Measurements from ENCODE around the gene STAP2. TPM values are rescaled to one million over a fixed set of nuclear protein-coding genes. Genes with fewer than 3 reads are reported as not detected.
A peak's percentile ranks its signal among the peaks of the same experiment; 100 is the strongest.

The STAP2 gene
- total RNA-seq, 1 experiment from 2014 or later, result 20.3 TPM

DNA sequence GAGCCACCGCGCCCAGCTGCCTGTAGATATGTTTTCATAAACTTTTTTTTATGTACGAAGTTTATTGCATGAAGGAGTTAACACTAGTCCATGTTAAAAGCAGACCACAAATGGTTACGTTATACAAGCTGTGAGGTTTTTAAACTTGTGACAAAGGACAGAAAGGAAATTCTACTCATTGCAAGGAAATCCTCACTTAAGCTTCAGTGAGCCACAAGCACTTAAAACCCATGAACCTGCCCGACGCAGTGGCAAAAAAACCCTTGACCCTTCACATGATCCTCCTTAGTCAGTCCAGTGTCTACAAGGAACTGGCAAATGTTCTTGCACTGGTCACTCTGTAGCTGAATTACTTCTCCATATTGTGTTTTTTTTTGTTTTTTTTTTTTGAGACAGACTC is 8.9 kb upstream of the STAP2 start:
- H3K27ac Mint-ChIP-seq (ENCODE audit: low read depth, unreplicated experiment), result no peak overlapping the region
- peaks cover 38% of the 10 kb centered on the region for H3K36me3 Mint-ChIP-seq (ENCODE audit: insufficient read depth, unreplicated experiment)
- ChIA-PET CTCF (no interaction called here), POLR2A (interaction anchor here (0.6 to 0.8 kb wide), 2 partner anchors 61 to 101 kb away, joined by 3 to 5 read pairs; partner anchors contain the start of gene YJU2)
- BruUV-seq (replicated peaks), result no TSS peak
- TF ChIP-seq, protein P1, sequence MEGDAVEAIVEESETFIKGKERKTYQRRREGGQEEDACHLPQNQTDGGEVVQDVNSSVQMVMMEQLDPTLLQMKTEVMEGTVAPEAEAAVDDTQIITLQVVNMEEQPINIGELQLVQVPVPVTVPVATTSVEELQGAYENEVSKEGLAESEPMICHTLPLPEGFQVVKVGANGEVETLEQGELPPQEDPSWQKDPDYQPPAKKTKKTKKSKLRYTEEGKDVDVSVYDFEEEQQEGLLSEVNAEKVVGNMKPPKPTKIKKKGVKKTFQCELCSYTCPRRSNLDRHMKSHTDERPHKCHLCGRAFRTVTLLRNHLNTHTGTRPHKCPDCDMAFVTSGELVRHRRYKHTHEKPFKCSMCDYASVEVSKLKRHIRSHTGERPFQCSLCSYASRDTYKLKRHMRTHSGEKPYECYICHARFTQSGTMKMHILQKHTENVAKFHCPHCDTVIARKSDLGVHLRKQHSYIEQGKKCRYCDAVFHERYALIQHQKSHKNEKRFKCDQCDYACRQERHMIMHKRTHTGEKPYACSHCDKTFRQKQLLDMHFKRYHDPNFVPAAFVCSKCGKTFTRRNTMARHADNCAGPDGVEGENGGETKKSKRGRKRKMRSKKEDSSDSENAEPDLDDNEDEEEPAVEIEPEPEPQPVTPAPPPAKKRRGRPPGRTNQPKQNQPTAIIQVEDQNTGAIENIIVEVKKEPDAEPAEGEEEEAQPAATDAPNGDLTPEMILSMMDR (IDR thresholded peaks at IDR 0.05; ENCODE audit: unreplicated experiment), result no peak
- no peaks in the 10 kb centered on the region for H3K9me3 Mint-ChIP-seq (ENCODE audit: unreplicated experiment)
- intact Hi-C loops (cut with micrococcal nuclease), result no loop called here
- no peak for DNase-seq (ENCODE audit: unreplicated experiment)
- H3K4me1 Mint-ChIP-seq (ENCODE audit: insufficient read depth, unreplicated experiment), result no peaks in the 10 kb centered on the region
- no peaks in the 10 kb centered on the region for H3K27me3 Mint-ChIP-seq (ENCODE audit: insufficient read depth, unreplicated experiment)
- H3K4me3 Mint-ChIP-seq (ENCODE audit: unreplicated experiment), result no peak overlapping the region

DNA sequence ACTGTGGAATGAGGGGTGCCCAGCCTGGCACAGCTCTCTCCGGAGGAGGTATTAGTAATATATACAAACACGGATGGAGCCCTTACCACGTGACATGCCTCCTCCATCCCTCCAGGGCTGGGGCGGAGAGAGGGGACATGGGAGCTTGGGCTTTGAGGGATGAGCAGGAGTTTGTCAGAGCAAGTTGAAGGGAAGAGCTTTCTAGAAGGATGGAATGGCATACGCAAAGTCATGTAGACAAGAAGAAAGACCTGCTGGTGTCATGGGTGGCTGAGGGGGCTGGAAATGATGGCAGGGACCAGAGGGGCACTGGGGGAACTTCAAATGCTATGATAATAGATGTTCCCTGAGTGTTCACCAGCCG is 7.4 kb upstream of the STAP2 start:
- BruUV-seq (replicated peaks), result no TSS peak
- Mint-ChIP-seq H3K9me3 (ENCODE audit: unreplicated experiment) (no peaks in the 10 kb centered on the region), H3K27ac (ENCODE audit: low read depth, unreplicated experiment) (no peak overlapping the region), H3K4me1 (ENCODE audit: insufficient read depth, unreplicated experiment) (no peaks in the 10 kb centered on the region), H3K4me3 (ENCODE audit: unreplicated experiment) (no peak overlapping the region), H3K27me3 (ENCODE audit: insufficient read depth, unreplicated experiment) (no peaks in the 10 kb centered on the region), H3K36me3 (ENCODE audit: insufficient read depth, unreplicated experiment) (peaks cover 36% of the 10 kb centered on the region)
- POLR2A ChIA-PET, result interaction anchor here (0.8 kb wide), 1 partner anchor 39 kb away, joined by 3 read pairs; no protein-coding TSS in a partner anchor
- TF ChIP-seq, protein P1 (IDR thresholded peaks at IDR 0.05; ENCODE audit: unreplicated experiment), result no peak
- intact Hi-C loops (cut with micrococcal nuclease), result no loop called here
- no peak for DNase-seq (ENCODE audit: unreplicated experiment)
- CTCF ChIA-PET, result interaction anchor here (0.5 to 1.3 kb wide), 4 partner anchors 8 to 99 kb away, joined by 3 to 5 read pairs (median 3); partner anchors contain the start of gene SH3GL1

DNA sequence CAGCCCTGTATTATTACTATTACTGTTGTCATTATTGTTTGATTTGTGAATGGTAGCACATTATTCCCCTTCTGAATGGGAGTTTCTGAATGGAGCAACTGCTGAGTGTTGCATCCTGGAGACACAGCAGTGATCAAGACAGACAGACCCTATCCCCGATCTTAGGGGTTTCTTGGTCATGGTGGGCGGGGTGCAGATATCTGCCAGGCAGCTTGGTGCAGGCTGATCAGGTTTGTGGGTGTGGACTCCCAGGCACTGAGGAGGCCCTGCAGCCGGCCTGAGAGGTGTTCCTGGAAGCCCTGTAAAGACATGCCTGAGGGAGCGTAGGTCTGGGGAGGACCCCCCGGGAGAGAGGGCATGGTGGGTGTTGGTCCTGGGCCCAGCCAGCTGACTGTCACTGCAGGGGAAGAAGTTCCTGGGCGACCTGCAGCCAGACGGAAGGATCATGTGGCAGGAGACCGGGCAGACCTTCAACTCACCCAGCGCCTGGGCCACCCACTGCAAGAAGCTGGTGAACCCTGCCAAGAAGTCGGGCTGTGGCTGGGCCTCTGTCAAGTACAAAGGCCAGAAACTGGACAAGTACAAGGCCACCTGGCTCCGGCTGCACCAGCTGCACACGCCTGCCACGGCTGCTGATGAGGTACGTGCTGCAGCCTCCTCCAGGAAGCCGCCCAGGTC is 6.9 kb upstream of the STAP2 start:
- Mint-ChIP-seq H3K36me3 (ENCODE audit: insufficient read depth, unreplicated experiment) (peaks cover 35% of the 10 kb centered on the region), H3K4me3 (ENCODE audit: unreplicated experiment) (no peak overlapping the region), H3K27ac (ENCODE audit: low read depth, unreplicated experiment) (no peak overlapping the region), H3K9me3 (ENCODE audit: unreplicated experiment) (no peaks in the 10 kb centered on the region), H3K4me1 (ENCODE audit: insufficient read depth, unreplicated experiment) (no peaks in the 10 kb centered on the region), H3K27me3 (ENCODE audit: insufficient read depth, unreplicated experiment) (no peaks in the 10 kb centered on the region)
- POLR2A ChIA-PET, result interaction anchor here (0.8 kb wide), 1 partner anchor 38 kb away, joined by 3 read pairs; no protein-coding TSS in a partner anchor
- intact Hi-C loops (cut with micrococcal nuclease), result no loop called here
- TF ChIP-seq, protein P1 (IDR thresholded peaks at IDR 0.05; ENCODE audit: unreplicated experiment), result no peak
- no TSS peak for BruUV-seq (replicated peaks)
- CTCF ChIA-PET, result interaction anchor here (1.0 to 1.3 kb wide), 3 partner anchors 9 to 78 kb away, joined by 3 to 5 read pairs (median 3); partner anchors contain the start of gene SH3GL1
- DNase-seq (ENCODE audit: unreplicated experiment), result no peak

DNA sequence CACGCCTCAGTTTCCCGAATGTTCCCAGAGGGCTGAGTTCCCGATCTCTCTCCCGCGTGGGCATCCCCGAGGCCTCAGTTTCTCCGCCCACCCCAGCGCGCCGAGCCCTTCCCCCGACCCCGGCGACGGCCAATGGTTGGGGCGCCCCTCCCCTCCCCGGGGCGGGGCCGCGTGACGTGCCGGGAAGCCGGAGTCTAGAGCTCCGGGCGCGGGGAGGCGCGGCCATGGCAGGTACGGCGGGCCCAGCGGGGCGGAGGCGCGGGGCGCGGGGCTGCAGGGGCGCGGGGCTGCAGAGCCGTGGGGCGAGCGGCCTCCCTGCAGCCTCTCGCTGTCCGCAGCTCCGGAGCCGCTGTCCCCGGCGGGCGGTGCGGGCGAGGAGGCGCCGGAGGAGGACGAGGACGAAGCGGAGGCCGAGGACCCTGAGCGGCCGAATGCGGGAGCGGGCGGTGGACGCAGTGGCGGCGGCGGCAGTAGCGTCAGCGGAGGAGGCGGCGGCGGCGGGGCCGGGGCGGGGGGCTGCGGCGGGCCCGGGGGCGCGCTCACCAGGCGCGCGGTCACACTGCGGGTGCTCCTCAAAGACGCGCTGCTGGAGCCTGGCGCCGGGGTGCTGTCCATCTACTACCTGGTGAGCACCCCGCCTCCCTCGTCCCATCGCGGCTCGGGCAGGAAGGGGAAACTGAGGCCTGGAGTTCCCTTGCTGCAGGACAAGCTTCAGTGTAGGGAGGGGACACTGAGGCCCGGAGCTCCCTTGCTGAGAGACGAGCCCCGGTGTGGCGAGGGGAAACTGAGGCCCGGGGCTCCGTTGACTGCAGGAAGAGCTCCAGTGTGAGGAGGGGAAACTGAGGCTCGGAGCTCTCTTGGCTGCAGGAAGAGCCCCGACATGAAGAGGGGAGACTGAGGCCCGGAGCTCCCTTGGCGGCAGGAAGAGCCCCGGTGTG is 5.0 kb upstream of the STAP2 start, which contains the start of gene MPND:
TSS of gene MPND (plus strand) at position 193 of the 938 bp plus-strand sequence. CDS start at position 225, 32 bp downstream.
- Mint-ChIP-seq H3K4me1 (ENCODE audit: insufficient read depth, unreplicated experiment) (no peaks in the 10 kb centered on the region), H3K27ac (ENCODE audit: low read depth, unreplicated experiment) (peak within 1 kb of the TSS; percentile 42), H3K27me3 (ENCODE audit: insufficient read depth, unreplicated experiment) (no peaks in the 10 kb centered on the region), H3K36me3 (ENCODE audit: insufficient read depth, unreplicated experiment) (peaks cover 22% of the 10 kb centered on the region), H3K4me3 (ENCODE audit: unreplicated experiment) (peak within 1 kb of the TSS; percentile 88), H3K9me3 (ENCODE audit: unreplicated experiment) (no peaks in the 10 kb centered on the region)
- intact Hi-C loops (cut with micrococcal nuclease), result no loop called here
- no TSS peak for BruUV-seq (replicated peaks)
- TF ChIP-seq, protein P1 (IDR thresholded peaks at IDR 0.05; ENCODE audit: unreplicated experiment), result no peak
- ChIA-PET POLR2A (interaction anchor here (0.6 to 3.0 kb wide), 24 partner anchors 9 to 1766 kb away, joined by 3 to 34 read pairs (median 6); partner anchors contain the start of genes CHAF1A, EEF2, HDGFL2 and MRPL54), CTCF (interaction anchor here (0.6 to 2.5 kb wide), 10 partner anchors 10 to 186 kb away, joined by 3 to 27 read pairs (median 4); partner anchors contain the start of gene SH3GL1)
- peak; percentile 92 for DNase-seq (ENCODE audit: unreplicated experiment)
